ENCODE measurements around the gene CHSY3.

GRCh38 chr5:130216286-130216685 lies 312.0 kb downstream of the CHSY3 start:
- TF ChIP-seq CTCF (IDR thresholded peaks at IDR 0.05 in 4 of 5, conservative IDR thresholded peaks at IDR 0.05 in 1 of 5) (no peak), POLR2A (IDR thresholded peaks at IDR 0.05) (no peak)

Measured in gastrocnemius medialis (tissue), 4 donors.